Gastroesophageal sphincter (tissue), 3 donors: ENCODE measurements around the gene DEK.
"Not testable (repeated sequence)": the region's sequence is repeated elsewhere in the genome, so short reads cannot be mapped to it uniquely, and the experiment has no call there.

Source experiments
- CTCF ChIP-seq, 4 experiments: fragments of 200-600 bp in 2 of 4; fragments of 450-650 bp in 2 of 4; sonication (generic) in 1 of 4; IDR thresholded peaks; one replicate each; pipeline ENCODE4 v1.5.1; 2017 to 2019; ENCODE audit warnings: antibody characterized with exemption in 4 of 4, mild to moderate bottlenecking in 2 of 4, moderate library complexity in 2 of 4
- POLR2A ChIP-seq, 2 donors: fragments of 450-650 bp; IDR thresholded peaks; one replicate each; pipeline ENCODE4 v1.6.1; 2017; ENCODE audit warnings: antibody characterized with exemption in 2 of 2, mild to moderate bottlenecking in 2 of 2, moderate library complexity in 1 of 2
- POLR2AphosphoS5 ChIP-seq: sonication (generic); formaldehyde crosslinking; IDR thresholded peaks from one replicate; pipeline ENCODE4 v1.6.1; 2017; ENCODE audit warnings: antibody characterized with exemption

- not testable (repeated sequence) for TF ChIP-seq CTCF (IDR thresholded peaks at IDR 0.05); POLR2AphosphoS5; POLR2A (IDR thresholded peaks at IDR 0.05)
Measured at GRCh38 chr6:18226451-18227105, 37.8 kb downstream of the DEK start.
